ENCODE data around the gene KLF16. TPM values are rescaled to one million over a fixed set of nuclear protein-coding genes. Genes with fewer than 3 reads are reported as not detected.
A peak's percentile ranks its signal among the peaks of the same experiment; 100 is the strongest.

The KLF16 gene
- 10 to 100 TPM in 1 of 2 donors, 1 to 10 TPM in 1; 7.7 to 11.0 TPM for total RNA-seq

- Histone ChIP-seq H3K4me3 (peak within 1 kb of the TSS; percentile 93), H3K4me1 (ENCODE audit: control insufficient read depth in 1 of 2, low read depth in 2 of 2) (peaks cover 26 to 40% of the 10 kb centered on the region in 2 donors), H3K9me3 (no peaks in the 10 kb centered on the region), H3K27me3 (replicated peaks; ENCODE audit: insufficient read depth) (no peaks in the 10 kb centered on the region), H3K36me3 (no peaks in the 10 kb centered on the region), H3K27ac (peak within 1 kb of the TSS; percentile 68 to 86)
- no peak for DNase-seq (ENCODE audit: low spot score)
- no peak for TF ChIP-seq CTCF (IDR thresholded peaks at IDR 0.05)
- no peak for ATAC-seq (ENCODE audit: insufficient number of reproducible peaks, low FRiP score, low read depth)
These were observed at the start of gene KLF16 for GRCh38 chr19:1863328-1863637. TSS of gene KLF16 (minus strand) at chr19:1863579. CDS start at chr19:1863497, 82 bp downstream.

- Histone ChIP-seq H3K27me3 (replicated peaks; ENCODE audit: insufficient read depth) (no peaks in the 10 kb centered on the region), H3K4me1 (ENCODE audit: control insufficient read depth in 1 of 2, low read depth in 2 of 2) (no peaks in the 10 kb centered on the region), H3K9me3 (no peaks in the 10 kb centered on the region), H3K27ac (no peak overlapping the region), H3K4me3 (no peak overlapping the region), H3K36me3 (peaks cover 11% of the 10 kb centered on the region)
- no peak for TF ChIP-seq CTCF (IDR thresholded peaks at IDR 0.05)
- ATAC-seq (ENCODE audit: insufficient number of reproducible peaks, low FRiP score, low read depth) (no peak), DNase-seq (ENCODE audit: low spot score) (no peak)
These were observed 49.6 kb upstream of the KLF16 start for GRCh38 chr19:1912760-1913505.

- no peak for ATAC-seq (ENCODE audit: insufficient number of reproducible peaks, low FRiP score, low read depth)
- peaks cover 11% of the 10 kb centered on the region for H3K36me3 ChIP-seq
These were observed 48.6 kb upstream of the KLF16 start for GRCh38 chr19:1911995-1912394.

GRCh38 chr19:1911098-1911497, 47.7 kb upstream of the KLF16 start:
- no peak for TF ChIP-seq CTCF (IDR thresholded peaks at IDR 0.05)
- H3K27me3 ChIP-seq (replicated peaks; ENCODE audit: insufficient read depth): no peaks in the 10 kb centered on the region
- H3K36me3 ChIP-seq: peaks cover 11% of the 10 kb centered on the region
- peaks cover under 1 to 3% of the 10 kb centered on the region in 2 donors for H3K4me1 ChIP-seq (ENCODE audit: control insufficient read depth in 1 of 2, low read depth in 2 of 2)
- no peak for DNase-seq (ENCODE audit: low spot score)
- H3K9me3 ChIP-seq: no peaks in the 10 kb centered on the region
- no peak for ATAC-seq (ENCODE audit: insufficient number of reproducible peaks, low FRiP score, low read depth)
- H3K27ac ChIP-seq: no peak overlapping the region
- no peak overlapping the region for H3K4me3 ChIP-seq

More at GRCh38 chr19:1911995-1912394, 48.6 kb upstream of the KLF16 start:
- H3K27ac ChIP-seq: no peak overlapping the region
- no peak overlapping the region for H3K4me3 ChIP-seq
- H3K4me1 ChIP-seq (ENCODE audit: control insufficient read depth in 1 of 2, low read depth in 2 of 2): no peaks in the 10 kb centered on the region
- TF ChIP-seq CTCF (IDR thresholded peaks at IDR 0.05): no peak
- no peak for DNase-seq (ENCODE audit: low spot score)
- H3K27me3 ChIP-seq (replicated peaks; ENCODE audit: insufficient read depth): no peaks in the 10 kb centered on the region
- H3K9me3 ChIP-seq: no peaks in the 10 kb centered on the region

- H3K4me3 ChIP-seq: no peak overlapping the region
These were observed 46.8 kb upstream of the KLF16 start for GRCh38 chr19:1910177-1910576.

More at GRCh38 chr19:1910177-1910576, 46.8 kb upstream of the KLF16 start:
- DNase-seq (ENCODE audit: low spot score): no peak
- no peak for ATAC-seq (ENCODE audit: insufficient number of reproducible peaks, low FRiP score, low read depth)
- no peaks in the 10 kb centered on the region for H3K27me3 ChIP-seq (replicated peaks; ENCODE audit: insufficient read depth)
- H3K4me1 ChIP-seq (ENCODE audit: control insufficient read depth in 1 of 2, low read depth in 2 of 2): peaks cover 5 to 9% of the 10 kb centered on the region in 2 donors
- no peak for TF ChIP-seq CTCF (IDR thresholded peaks at IDR 0.05)
- peaks cover 11% of the 10 kb centered on the region for H3K36me3 ChIP-seq
- H3K27ac ChIP-seq: no peak overlapping the region
- H3K9me3 ChIP-seq: no peaks in the 10 kb centered on the region

Measured in thoracic aorta (tissue), 2 donors.